Kidney tubule cell (primary cell): ENCODE measurements around the gene SETD6.
"Not testable (repeated sequence)": the region's sequence is repeated elsewhere in the genome, so short reads cannot be mapped to it uniquely, and the experiment has no call there.

Source experiments
- DNase-seq: peaks from one replicate; pipeline ENCODE4 v3.0.0-alpha.2; 2018; ENCODE audit warnings: low spot score

Gene SETD6

GRCh38 chr16:58515125-58515870, at the start of gene SETD6:
Gene SETD6 (plus strand): TSS chr16:58515517. CDS start chr16:58515538, 21 bp downstream.
- peak; percentile 86 for DNase-seq

- DNase-seq: no peak
Observed at GRCh38 chr16:58465817-58466216, 49.5 kb upstream of the SETD6 start.

- DNase-seq: no peak
Observed at GRCh38 chr16:58466396-58466795, 48.9 kb upstream of the SETD6 start.

- DNase-seq: no peak
Observed at GRCh38 chr16:58467905-58468304, 47.4 kb upstream of the SETD6 start.

GRCh38 chr16:58471209-58471975, 43.9 kb upstream of the SETD6 start:
- DNase-seq: no peak

GRCh38 chr16:58472266-58472665, 43.1 kb upstream of the SETD6 start:
- DNase-seq: no peak

GRCh38 chr16:58472827-58473226, 42.5 kb upstream of the SETD6 start:
- DNase-seq: no peak

GRCh38 chr16:58474296-58474695, 41.0 kb upstream of the SETD6 start:
- DNase-seq: no peak

- no peak for DNase-seq
Observed at GRCh38 chr16:58475091-58475619, 40.2 kb upstream of the SETD6 start.

- no peak for DNase-seq
Observed at GRCh38 chr16:58476791-58477190, 38.5 kb upstream of the SETD6 start.

GRCh38 chr16:58478427-58478826, 36.9 kb upstream of the SETD6 start:
- no peak for DNase-seq

- DNase-seq: no peak
Observed at GRCh38 chr16:58481226-58481869, 34.0 kb upstream of the SETD6 start.

- DNase-seq: peak; percentile 29
Observed at GRCh38 chr16:58481931-58482330, 33.4 kb upstream of the SETD6 start.

- DNase-seq: no peak
Observed at GRCh38 chr16:58485184-58485887, 30.0 kb upstream of the SETD6 start.

GRCh38 chr16:58487566-58488351, 27.6 kb upstream of the SETD6 start:
- peak; percentile 81 for DNase-seq

GRCh38 chr16:58488531-58488930, 26.8 kb upstream of the SETD6 start:
- DNase-seq: no peak

- no peak for DNase-seq
Observed at GRCh38 chr16:58490065-58490464, 25.3 kb upstream of the SETD6 start.

GRCh38 chr16:58490539-58490938, 24.8 kb upstream of the SETD6 start:
- DNase-seq: not testable (repeated sequence)

- no peak for DNase-seq
Observed at GRCh38 chr16:58492066-58492465, 23.3 kb upstream of the SETD6 start.

- no peak for DNase-seq
Observed at GRCh38 chr16:58492735-58493134, 22.6 kb upstream of the SETD6 start.

- no peak for DNase-seq
Observed at GRCh38 chr16:58493756-58494431, 21.4 kb upstream of the SETD6 start.
